WI38 (cell line): Measurements from ENCODE around the gene DYNC1I1.

Experiments
- H3K4me3 ChIP-seq: 2 replicates; pipeline ENCODE4 v1.5.1; 2011; ENCODE audit warnings: low read depth, mild to moderate bottlenecking, control low read depth, low read length
- TF ChIP-seq, protein P1 (sequence below): IDR thresholded peaks from 2 replicates; pipeline ENCODE4 v1.5.1; 2012; ENCODE audit warnings: low read depth, mild to moderate bottlenecking, control low read depth, low read length

Gene DYNC1I1

DNA sequence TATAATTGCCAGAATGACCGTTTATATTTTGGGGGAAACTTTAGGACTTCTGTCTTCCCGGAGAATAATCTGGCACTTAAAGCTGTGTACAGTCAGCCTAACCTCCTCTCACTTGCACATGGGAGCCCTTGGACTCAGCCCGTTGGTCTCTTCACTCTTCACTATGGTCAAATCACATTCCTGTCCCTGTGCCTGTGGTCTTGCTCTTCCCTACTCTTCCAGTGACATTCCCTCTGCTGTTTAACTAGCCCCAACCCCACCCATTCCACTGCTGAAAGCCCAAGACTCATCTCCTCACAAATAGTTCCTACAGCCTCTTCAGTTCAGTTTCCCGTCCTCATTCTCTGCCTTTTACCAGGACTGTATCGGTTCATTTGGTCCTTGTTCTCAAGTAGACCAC lies 135.0 kb downstream of the DYNC1I1 start:
- H3K4me3 ChIP-seq: no peak overlapping the region
- TF ChIP-seq, protein P1, sequence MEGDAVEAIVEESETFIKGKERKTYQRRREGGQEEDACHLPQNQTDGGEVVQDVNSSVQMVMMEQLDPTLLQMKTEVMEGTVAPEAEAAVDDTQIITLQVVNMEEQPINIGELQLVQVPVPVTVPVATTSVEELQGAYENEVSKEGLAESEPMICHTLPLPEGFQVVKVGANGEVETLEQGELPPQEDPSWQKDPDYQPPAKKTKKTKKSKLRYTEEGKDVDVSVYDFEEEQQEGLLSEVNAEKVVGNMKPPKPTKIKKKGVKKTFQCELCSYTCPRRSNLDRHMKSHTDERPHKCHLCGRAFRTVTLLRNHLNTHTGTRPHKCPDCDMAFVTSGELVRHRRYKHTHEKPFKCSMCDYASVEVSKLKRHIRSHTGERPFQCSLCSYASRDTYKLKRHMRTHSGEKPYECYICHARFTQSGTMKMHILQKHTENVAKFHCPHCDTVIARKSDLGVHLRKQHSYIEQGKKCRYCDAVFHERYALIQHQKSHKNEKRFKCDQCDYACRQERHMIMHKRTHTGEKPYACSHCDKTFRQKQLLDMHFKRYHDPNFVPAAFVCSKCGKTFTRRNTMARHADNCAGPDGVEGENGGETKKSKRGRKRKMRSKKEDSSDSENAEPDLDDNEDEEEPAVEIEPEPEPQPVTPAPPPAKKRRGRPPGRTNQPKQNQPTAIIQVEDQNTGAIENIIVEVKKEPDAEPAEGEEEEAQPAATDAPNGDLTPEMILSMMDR: no peak

DNA sequence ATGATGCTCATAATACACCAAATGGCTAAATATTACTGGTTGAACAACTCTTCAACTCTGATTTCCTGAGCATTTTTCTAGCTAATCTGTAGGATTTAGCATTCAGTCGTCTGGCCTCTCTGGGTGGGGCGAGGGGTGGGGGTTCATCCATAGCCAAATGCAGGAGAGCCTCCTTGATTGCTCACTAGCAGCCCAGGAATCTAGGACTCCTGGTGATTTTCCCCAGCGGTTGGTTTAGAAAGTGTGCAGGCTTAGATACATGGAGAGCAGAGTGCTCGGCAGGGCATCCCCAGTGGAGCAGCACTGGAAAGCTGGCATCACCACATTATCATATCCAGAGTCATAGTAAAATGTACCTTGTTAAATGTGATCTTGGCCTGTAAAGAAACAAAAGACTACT lies 136.1 kb downstream of the DYNC1I1 start:
- no peak overlapping the region for H3K4me3 ChIP-seq
- TF ChIP-seq, protein P1: no peak

DNA sequence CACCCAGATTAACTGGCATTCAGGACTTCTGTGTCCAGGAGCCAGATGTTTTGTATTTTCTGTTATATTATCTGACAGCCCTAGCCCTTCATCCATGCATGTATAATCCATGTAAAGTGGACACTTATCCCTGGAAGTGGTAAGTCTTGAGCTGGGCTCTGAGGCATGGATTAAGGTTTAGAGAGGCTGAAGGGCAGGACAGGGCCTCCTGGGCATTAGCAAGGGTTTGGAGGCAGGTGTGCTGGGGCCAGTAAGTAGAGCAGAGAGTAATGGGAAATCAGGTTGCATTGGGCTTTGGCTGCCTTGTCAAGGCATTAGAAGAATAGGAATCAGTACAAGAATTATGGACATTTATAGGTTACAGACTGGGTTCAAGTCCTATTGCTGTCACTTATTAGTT lies 138.0 kb downstream of the DYNC1I1 start:
- TF ChIP-seq, protein P1: no peak

DNA sequence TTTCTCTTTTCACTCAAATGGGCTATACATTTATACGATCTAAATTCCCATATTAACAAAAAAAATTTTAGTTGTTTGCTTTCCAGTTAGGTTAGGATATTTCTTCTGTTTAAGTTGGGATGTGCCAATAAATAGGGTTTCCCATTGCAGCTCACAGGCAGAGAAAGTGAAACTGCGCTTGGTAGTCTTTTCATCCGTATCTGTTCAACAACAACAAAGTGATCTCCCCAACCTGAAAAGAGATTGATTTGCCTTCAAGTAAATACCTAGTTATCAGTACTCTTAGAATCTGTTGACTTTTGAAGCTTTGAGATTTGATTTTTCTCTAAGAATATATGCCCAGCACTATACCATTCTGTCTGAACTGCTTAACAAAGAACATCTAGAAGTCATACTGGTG lies 143.4 kb downstream of the DYNC1I1 start:
- H3K4me3 ChIP-seq: peak overlapping the region; percentile 37
- TF ChIP-seq, protein P1: no peak

More for the DNA sequence above, 138.0 kb downstream of the DYNC1I1 start:
- H3K4me3 ChIP-seq: no peak overlapping the region

DNA sequence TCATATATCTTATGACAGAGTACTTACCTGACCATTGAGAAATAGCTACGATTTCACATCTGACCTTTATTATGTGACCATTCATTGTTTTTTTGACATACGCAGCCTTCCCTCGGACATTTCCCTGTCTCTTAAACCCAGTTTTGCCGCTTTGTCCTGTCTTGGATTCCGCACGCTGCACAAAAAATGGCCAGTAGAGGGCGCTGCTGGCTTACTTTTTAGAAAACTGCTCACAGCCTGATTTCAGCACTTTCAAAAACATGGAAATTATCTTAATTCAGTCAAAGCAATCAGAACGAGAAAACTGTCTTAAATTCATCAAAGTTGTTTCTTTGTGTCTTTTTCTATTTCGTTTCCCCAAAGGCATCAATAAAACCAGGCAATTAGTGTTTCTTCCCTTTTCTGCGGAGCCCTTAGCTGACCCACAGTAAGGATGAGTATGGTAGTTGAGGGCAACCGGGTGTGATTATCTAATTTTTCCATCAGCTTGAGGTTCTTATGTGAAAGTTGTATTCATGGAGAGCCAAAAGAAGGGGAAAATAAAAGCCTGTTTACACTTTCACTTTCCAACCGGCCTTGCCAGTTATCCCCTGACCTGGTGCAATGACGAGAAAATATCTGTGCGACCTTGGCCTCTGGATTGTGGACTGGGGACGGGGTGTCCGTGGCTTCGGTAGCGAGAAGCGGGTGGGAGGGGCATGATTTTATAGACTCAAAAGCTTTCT lies 144.4 kb downstream of the DYNC1I1 start:
- TF ChIP-seq, protein P1: peak; percentile 88
- H3K4me3 ChIP-seq: peak overlapping the region; percentile 37

DNA sequence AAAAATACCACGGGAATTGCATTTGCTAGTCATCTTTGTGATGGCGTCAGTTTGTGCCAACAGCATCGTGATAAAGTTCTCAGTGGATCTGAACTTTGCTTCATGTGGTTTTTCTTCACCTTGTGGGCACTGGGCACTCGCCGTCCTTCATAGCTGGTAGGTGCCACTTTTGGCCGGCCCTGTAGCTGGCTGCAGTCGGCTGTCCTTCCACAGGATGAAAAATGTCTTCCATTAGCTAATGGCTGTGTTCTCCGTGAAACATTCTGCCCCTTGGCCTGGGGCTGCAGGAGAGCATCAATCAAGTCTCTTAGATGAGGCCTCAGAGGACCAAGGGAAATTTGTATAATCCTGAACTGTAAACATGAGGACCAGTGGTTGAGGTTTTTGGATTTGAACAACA lies 145.3 kb downstream of the DYNC1I1 start:
- peak overlapping the region; percentile 37 for H3K4me3 ChIP-seq
- TF ChIP-seq, protein P1: no peak

DNA sequence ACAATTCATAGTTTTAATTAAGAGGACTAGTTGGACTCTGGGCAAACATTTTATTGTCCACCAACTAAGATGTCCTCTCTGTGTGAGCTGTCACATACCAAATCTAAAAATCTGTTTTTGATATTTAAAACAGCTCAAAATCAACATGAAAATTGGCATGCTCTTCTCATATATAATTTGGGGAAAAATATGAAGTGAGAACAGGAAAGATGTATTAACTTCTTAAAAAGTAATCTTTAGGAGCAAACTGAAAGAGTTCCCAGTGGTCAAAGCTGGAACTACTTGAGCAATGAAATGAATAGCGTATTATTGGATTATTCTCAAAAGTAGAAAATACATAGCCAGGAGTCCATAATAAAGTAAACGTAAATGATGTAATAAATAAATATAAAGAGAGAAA lies 147.2 kb downstream of the DYNC1I1 start:
- TF ChIP-seq, protein P1: no peak
- no peak overlapping the region for H3K4me3 ChIP-seq
